Natural killer cell (primary cell): Measurements from ENCODE around the gene NTSR2. TPM values are rescaled to one million over a fixed set of nuclear protein-coding genes. Genes with fewer than 3 reads are reported as not detected.

Experiments
- ATAC-seq, 3 donors: fragments of 150-1000 bp in 2 of 3; fragments of 200-7000 bp in 1 of 3; cut with Tn5 transposase; 1 replicate in 1 of 3; 2 replicates in 2 of 3; pipeline ENCODE4 v1.10.0; 2021; ENCODE audit warnings: mild to moderate bottlenecking in 2 of 3, moderate library complexity in 2 of 3
- DNase-seq, 2 donors: peaks; one replicate each; pipeline versions ENCODE4 v3.0.0 to v3.0.0-alpha.2; 2013 to 2021; ENCODE audit warnings: mixed read lengths in 1 of 2
- H3K27ac ChIP-seq: one replicate; pipeline ENCODE4 v1.5.1; 2013; ENCODE audit warnings: mild to moderate bottlenecking, low read length
- H3K27me3 ChIP-seq: one replicate; pipeline ENCODE4 v1.6.1; 2013; ENCODE audit warnings: low read length; ENCODE audit not compliant: control insufficient read depth, insufficient read depth
- H3K36me3 ChIP-seq: one replicate; pipeline ENCODE4 v1.6.1; 2013; ENCODE audit warnings: low read length; ENCODE audit not compliant: control insufficient read depth, insufficient read depth
- H3K4me1 ChIP-seq: one replicate; pipeline ENCODE4 v1.6.1; 2013; ENCODE audit warnings: low read length; ENCODE audit not compliant: control insufficient read depth, insufficient read depth
- H3K4me3 ChIP-seq: one replicate; pipeline ENCODE4 v1.5.1; 2013; ENCODE audit warnings: low read length
- H3K9me3 ChIP-seq: one replicate; pipeline ENCODE4 v1.6.1; 2013; ENCODE audit warnings: low read length; ENCODE audit not compliant: control insufficient read depth, insufficient read depth
- H3K27ac Mint-ChIP-seq, 2 donors: one replicate each; pipeline ENCODE4 v1.8.0; 2022; ENCODE audit warnings: mild to moderate bottlenecking in 2 of 2, mixed read lengths in 2 of 2, moderate library complexity in 1 of 2
- H3K27me3 Mint-ChIP-seq, 2 donors: one replicate each; pipeline ENCODE4 v1.8.0; 2022; ENCODE audit warnings: low read depth in 2 of 2, mixed read lengths in 2 of 2
- H3K36me3 Mint-ChIP-seq: one replicate; pipeline ENCODE4 v1.8.0; 2022; ENCODE audit warnings: mixed read lengths
- H3K4me1 Mint-ChIP-seq, 2 donors: one replicate each; pipeline ENCODE4 v1.8.0; 2022; ENCODE audit warnings: mixed read lengths in 2 of 2
- H3K4me3 Mint-ChIP-seq: one replicate; pipeline ENCODE4 v1.8.0; 2022; ENCODE audit warnings: mild to moderate bottlenecking, moderate library complexity, mixed read lengths
- H3K9me3 Mint-ChIP-seq, 2 donors: one replicate each; pipeline ENCODE4 v1.8.0; 2022; ENCODE audit warnings: mixed read lengths in 2 of 2
- CTCF ChIP-seq: fragments of 200-600 bp; IDR thresholded peaks from one replicate; pipeline ENCODE4 v1.8.0; 2022; ENCODE audit warnings: antibody characterized with exemption
- WGBS: methylation state at CpG from one replicate; pipeline ENCODE4 v1.1.7; 2013; ENCODE audit warnings: missing lambda C conversion rate; ENCODE audit not compliant: insufficient coverage; 5-methylcytosine and 5-hydroxymethylcytosine counted together
- intact Hi-C: fragments of 100-400 bp; cut with micrococcal nuclease; formaldehyde crosslinking; loops from one replicate; pipeline ENCODE4 v1.14.2; 2022
- total RNA-seq, 4 donors: library from RNA; stranded (reverse); fragments of 120-200 nt in 1 of 4; gene quantifications; one replicate each; pipeline versions ENCODE4 v1.2.3 to v1.2.4, GENCODE V29; 2013 to 2022

NTSR2 gene
- total RNA-seq, 3 donors from 2014 or later (not counting 1 experiment from before 2014, with no cell fraction given) = not detected

- Histone ChIP-seq H3K27ac (no peak overlapping the region), H3K4me1 (peaks cover 11% of the 10 kb centered on the region), H3K27me3 (no peaks in the 10 kb centered on the region), H3K36me3 (no peaks in the 10 kb centered on the region), H3K4me3 (no peak overlapping the region), H3K9me3 (no peaks in the 10 kb centered on the region)
- H3K36me3 Mint-ChIP-seq = no peaks in the 10 kb centered on the region
- H3K27ac Mint-ChIP-seq = peak overlapping the region in 1 of 2 donors; percentile 51
- H3K9me3 Mint-ChIP-seq = no peaks in the 10 kb centered on the region
- peak overlapping the region; percentile 35 for H3K4me3 Mint-ChIP-seq
- peak; percentile 70 to 89 for DNase-seq
- WGBS = 16% methylated on average over 17 of the region's 23 CpGs
- H3K27me3 Mint-ChIP-seq = peaks cover 2 to 13% of the 10 kb centered on the region in 2 donors
- H3K4me1 Mint-ChIP-seq = peaks cover 8 to 16% of the 10 kb centered on the region in 2 donors
- intact Hi-C loops = loop anchor here (1.0 kb wide), 1 partner anchor 91 kb away; no protein-coding TSS in a partner anchor
- TF ChIP-seq CTCF = peak; percentile 86
- ATAC-seq = peak; percentile 85 to 87 (median 87)
Observed at GRCh38 chr2:11688222-11689069, 18.5 kb upstream of the NTSR2 start.

- Mint-ChIP-seq H3K9me3 (no peaks in the 10 kb centered on the region), H3K36me3 (no peaks in the 10 kb centered on the region), H3K4me1 (peaks cover 8 to 12% of the 10 kb centered on the region in 2 donors), H3K27me3 (peaks cover 9 to 16% of the 10 kb centered on the region in 2 donors), H3K27ac (no peak overlapping the region), H3K4me3 (no peak overlapping the region)
- H3K4me3 ChIP-seq = no peak overlapping the region
- no peak overlapping the region for H3K27ac ChIP-seq
- peaks cover 7% of the 10 kb centered on the region for H3K4me1 ChIP-seq
- 91% methylated on average over 9 of the region's 9 CpGs for WGBS
- TF ChIP-seq CTCF = no peak
- ATAC-seq = no peak
- no peaks in the 10 kb centered on the region for H3K9me3 ChIP-seq
- no peaks in the 10 kb centered on the region for H3K36me3 ChIP-seq
- intact Hi-C loops = loop anchor here (1.0 kb wide), 1 partner anchor 92 kb away; no protein-coding TSS in a partner anchor
- DNase-seq = no peak
- no peaks in the 10 kb centered on the region for H3K27me3 ChIP-seq
Observed at GRCh38 chr2:11687736-11688135, 17.7 kb upstream of the NTSR2 start.

- no peaks in the 10 kb centered on the region for H3K9me3 Mint-ChIP-seq
- no peak overlapping the region for H3K27ac ChIP-seq
- H3K4me1 Mint-ChIP-seq = peaks cover 8 to 11% of the 10 kb centered on the region in 2 donors
- no peak overlapping the region for H3K4me3 ChIP-seq
- no peaks in the 10 kb centered on the region for H3K36me3 ChIP-seq
- H3K27me3 ChIP-seq = no peaks in the 10 kb centered on the region
- H3K27me3 Mint-ChIP-seq = peaks cover 14 to 16% of the 10 kb centered on the region in 2 donors
- ATAC-seq (no peak), DNase-seq (no peak)
- intact Hi-C loops = no loop called here
- H3K27ac Mint-ChIP-seq = no peak overlapping the region
- no peaks in the 10 kb centered on the region for H3K9me3 ChIP-seq
- H3K4me1 ChIP-seq = peaks cover 7% of the 10 kb centered on the region
- TF ChIP-seq CTCF = no peak
- no peaks in the 10 kb centered on the region for H3K36me3 Mint-ChIP-seq
- no peak overlapping the region for H3K4me3 Mint-ChIP-seq
- WGBS = 93% methylated on average over 10 of the region's 10 CpGs
Observed at GRCh38 chr2:11685906-11686470, 16.0 kb upstream of the NTSR2 start.
